ENCODE measurements around the gene GJB2.

Gene GJB2

DNA sequence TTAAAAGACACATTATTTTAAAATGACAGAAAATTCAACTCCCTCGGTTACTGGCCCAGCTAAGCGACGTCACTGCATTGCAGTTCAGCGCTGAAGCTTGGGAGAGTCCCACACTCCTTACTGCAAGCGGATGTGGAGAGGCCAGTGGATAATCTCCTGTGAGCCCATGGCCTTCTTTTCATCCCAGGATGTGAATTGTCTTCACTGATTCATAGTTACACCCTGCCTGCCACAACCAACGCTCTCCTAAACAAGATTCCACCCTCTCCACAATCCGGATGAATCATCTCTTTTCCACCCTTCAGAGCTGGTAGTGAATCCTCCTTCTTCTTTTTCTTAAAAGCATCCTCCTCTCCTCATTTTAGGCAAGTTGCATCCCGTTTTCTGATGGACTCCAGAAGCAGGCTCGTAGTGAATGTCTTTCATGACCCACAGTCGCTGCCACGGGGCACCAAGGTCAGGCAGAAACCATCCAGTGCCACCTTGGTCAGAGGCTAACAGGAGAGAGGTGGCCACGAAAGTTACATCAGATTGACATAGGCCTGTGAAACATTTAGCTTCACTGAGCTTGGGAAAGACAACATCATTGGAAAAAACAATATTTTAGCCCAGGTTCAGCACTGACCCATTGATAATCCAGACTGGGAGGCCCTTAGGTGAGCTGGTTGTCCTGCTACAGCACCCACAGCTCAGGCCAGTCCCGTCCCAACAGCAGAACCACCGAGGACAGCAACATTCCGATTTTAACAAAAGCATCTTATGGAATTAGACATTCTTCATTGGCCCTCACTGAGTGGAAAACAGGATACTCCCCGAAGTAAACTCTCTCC lies 2.0 kb downstream of the GJB2 start (continued):
- no peak for TF ChIP-seq ZNF8 (CRISPR knock-in tag; IDR thresholded peaks at IDR 0.05)
- TF ChIP-seq TOX (CRISPR knock-in tag; IDR thresholded peaks at IDR 0.05; ENCODE audit: borderline replicate concordance), result no peak

DNA sequence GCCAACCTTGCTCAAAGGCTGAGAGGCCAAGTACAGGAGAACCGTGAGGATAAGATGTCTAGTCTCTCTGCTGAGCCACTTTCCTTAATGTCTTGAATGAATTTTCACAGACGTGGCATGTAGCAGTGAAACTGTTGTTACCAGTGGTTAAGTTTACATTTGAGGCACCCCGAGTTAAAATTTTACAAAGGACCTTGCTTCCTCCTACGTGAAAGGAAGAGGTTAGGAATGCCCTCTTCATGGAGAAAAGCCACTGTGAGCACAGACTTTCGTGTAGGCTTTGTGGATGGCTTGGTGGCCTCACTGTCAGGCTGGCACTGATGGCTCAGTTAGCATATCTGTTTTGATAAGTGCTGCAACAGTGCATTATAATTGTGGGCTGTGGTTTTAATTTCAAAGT lies 2.7 kb downstream of the GJB2 start:
- no peak for ATAC-seq
- TF ChIP-seq ZNF70 (CRISPR knock-in tag; IDR thresholded peaks at IDR 0.05) (no peak), SNAI2 (CRISPR knock-in tag; IDR thresholded peaks at IDR 0.05) (no peak), CSDC2 (CRISPR knock-in tag; IDR thresholded peaks at IDR 0.05) (no peak), RARB (CRISPR knock-in tag; IDR thresholded peaks at IDR 0.05) (no peak), GLIS3 (CRISPR knock-in tag; IDR thresholded peaks at IDR 0.05) (no peak), ZNF8 (CRISPR knock-in tag; IDR thresholded peaks at IDR 0.05) (no peak), PPARA (CRISPR knock-in tag; IDR thresholded peaks at IDR 0.05; ENCODE audit: borderline replicate concordance) (no peak), ZFP30 (CRISPR knock-in tag; IDR thresholded peaks at IDR 0.05) (no peak), BACH2 (CRISPR knock-in tag; IDR thresholded peaks at IDR 0.05; ENCODE audit: borderline replicate concordance) (no peak)
- TF ChIP-seq, protein P1, sequence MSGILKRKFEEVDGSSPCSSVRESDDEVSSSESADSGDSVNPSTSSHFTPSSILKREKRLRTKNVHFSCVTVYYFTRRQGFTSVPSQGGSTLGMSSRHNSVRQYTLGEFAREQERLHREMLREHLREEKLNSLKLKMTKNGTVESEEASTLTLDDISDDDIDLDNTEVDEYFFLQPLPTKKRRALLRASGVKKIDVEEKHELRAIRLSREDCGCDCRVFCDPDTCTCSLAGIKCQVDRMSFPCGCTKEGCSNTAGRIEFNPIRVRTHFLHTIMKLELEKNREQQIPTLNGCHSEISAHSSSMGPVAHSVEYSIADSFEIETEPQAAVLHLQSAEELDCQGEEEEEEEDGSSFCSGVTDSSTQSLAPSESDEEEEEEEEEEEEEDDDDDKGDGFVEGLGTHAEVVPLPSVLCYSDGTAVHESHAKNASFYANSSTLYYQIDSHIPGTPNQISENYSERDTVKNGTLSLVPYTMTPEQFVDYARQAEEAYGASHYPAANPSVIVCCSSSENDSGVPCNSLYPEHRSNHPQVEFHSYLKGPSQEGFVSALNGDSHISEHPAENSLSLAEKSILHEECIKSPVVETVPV (CRISPR knock-in tag; IDR thresholded peaks at IDR 0.05), result no peak
- TF ChIP-seq, protein P2, sequence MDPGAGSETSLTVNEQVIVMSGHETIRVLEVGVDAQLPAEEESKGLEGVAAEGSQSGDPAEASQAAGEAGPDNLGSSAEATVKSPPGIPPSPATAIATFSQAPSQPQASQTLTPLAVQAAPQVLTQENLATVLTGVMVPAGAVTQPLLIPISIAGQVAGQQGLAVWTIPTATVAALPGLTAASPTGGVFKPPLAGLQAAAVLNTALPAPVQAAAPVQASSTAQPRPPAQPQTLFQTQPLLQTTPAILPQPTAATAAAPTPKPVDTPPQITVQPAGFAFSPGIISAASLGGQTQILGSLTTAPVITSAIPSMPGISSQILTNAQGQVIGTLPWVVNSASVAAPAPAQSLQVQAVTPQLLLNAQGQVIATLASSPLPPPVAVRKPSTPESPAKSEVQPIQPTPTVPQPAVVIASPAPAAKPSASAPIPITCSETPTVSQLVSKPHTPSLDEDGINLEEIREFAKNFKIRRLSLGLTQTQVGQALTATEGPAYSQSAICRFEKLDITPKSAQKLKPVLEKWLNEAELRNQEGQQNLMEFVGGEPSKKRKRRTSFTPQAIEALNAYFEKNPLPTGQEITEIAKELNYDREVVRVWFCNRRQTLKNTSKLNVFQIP (CRISPR knock-in tag; IDR thresholded peaks at IDR 0.05; ENCODE audit: borderline replicate concordance, low read depth), result no peak
- TF ChIP-seq, protein P3, sequence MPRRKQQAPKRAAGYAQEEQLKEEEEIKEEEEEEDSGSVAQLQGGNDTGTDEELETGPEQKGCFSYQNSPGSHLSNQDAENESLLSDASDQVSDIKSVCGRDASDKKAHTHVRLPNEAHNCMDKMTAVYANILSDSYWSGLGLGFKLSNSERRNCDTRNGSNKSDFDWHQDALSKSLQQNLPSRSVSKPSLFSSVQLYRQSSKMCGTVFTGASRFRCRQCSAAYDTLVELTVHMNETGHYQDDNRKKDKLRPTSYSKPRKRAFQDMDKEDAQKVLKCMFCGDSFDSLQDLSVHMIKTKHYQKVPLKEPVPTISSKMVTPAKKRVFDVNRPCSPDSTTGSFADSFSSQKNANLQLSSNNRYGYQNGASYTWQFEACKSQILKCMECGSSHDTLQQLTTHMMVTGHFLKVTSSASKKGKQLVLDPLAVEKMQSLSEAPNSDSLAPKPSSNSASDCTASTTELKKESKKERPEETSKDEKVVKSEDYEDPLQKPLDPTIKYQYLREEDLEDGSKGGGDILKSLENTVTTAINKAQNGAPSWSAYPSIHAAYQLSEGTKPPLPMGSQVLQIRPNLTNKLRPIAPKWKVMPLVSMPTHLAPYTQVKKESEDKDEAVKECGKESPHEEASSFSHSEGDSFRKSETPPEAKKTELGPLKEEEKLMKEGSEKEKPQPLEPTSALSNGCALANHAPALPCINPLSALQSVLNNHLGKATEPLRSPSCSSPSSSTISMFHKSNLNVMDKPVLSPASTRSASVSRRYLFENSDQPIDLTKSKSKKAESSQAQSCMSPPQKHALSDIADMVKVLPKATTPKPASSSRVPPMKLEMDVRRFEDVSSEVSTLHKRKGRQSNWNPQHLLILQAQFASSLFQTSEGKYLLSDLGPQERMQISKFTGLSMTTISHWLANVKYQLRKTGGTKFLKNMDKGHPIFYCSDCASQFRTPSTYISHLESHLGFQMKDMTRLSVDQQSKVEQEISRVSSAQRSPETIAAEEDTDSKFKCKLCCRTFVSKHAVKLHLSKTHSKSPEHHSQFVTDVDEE (CRISPR knock-in tag; IDR thresholded peaks at IDR 0.05), result no peak

DNA sequence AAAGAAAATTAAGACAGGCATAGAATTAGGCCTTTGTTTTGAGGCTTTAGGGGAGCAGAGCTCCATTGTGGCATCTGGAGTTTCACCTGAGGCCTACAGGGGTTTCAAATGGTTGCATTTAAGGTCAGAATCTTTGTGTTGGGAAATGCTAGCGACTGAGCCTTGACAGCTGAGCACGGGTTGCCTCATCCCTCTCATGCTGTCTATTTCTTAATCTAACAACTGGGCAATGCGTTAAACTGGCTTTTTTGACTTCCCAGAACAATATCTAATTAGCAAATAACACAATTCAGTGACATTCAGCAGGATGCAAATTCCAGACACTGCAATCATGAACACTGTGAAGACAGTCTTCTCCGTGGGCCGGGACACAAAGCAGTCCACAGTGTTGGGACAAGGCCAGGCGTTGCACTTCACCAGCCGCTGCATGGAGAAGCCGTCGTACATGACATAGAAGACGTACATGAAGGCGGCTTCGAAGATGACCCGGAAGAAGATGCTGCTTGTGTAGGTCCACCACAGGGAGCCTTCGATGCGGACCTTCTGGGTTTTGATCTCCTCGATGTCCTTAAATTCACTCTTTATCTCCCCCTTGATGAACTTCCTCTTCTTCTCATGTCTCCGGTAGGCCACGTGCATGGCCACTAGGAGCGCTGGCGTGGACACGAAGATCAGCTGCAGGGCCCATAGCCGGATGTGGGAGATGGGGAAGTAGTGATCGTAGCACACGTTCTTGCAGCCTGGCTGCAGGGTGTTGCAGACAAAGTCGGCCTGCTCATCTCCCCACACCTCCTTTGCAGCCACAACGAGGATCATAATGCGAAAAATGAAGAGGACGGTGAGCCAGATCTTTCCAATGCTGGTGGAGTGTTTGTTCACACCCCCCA lies 3.8 kb downstream of the GJB2 start:
- peak; percentile 26; the same call in 1 of the 3 replicates for ATAC-seq
- TF ChIP-seq ZFP3 (CRISPR knock-in tag; IDR thresholded peaks at IDR 0.05), result no peak
- TF ChIP-seq SNAI2 (CRISPR knock-in tag; IDR thresholded peaks at IDR 0.05), result no peak
- TF ChIP-seq RARB (CRISPR knock-in tag; IDR thresholded peaks at IDR 0.05), result no peak
- TF ChIP-seq, protein P1 (CRISPR knock-in tag; IDR thresholded peaks at IDR 0.05), result no peak
- TF ChIP-seq PPARA (CRISPR knock-in tag; IDR thresholded peaks at IDR 0.05; ENCODE audit: borderline replicate concordance), result no peak

DNA sequence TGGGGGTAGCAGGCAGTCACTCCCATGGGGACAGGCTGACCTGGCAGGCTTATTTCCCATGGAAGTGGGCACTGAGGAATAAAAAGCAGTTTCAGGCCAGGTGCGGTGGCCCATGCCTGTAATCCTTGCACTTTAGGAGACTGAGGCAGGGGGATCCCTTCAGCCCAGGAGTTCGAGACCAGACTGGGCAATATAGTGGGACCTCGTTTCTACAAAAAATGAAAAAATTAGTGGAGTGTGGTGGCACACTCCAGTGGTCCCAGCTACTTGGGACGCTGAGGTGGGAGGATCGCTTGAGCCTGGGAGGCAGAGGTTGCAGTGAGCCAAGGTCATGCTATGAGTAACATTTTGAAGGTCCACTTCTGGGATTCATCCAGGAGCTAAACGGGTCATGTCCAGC lies 6.0 kb downstream of the GJB2 start:
- TF ChIP-seq ZNF70 (CRISPR knock-in tag; IDR thresholded peaks at IDR 0.05) (no peak), CSDC2 (CRISPR knock-in tag; IDR thresholded peaks at IDR 0.05) (no peak), ZFP3 (CRISPR knock-in tag; IDR thresholded peaks at IDR 0.05) (no peak), RARB (CRISPR knock-in tag; IDR thresholded peaks at IDR 0.05) (no peak), PPARA (CRISPR knock-in tag; IDR thresholded peaks at IDR 0.05; ENCODE audit: borderline replicate concordance) (no peak), GLIS3 (CRISPR knock-in tag; IDR thresholded peaks at IDR 0.05) (no peak)
- TF ChIP-seq, protein P4, sequence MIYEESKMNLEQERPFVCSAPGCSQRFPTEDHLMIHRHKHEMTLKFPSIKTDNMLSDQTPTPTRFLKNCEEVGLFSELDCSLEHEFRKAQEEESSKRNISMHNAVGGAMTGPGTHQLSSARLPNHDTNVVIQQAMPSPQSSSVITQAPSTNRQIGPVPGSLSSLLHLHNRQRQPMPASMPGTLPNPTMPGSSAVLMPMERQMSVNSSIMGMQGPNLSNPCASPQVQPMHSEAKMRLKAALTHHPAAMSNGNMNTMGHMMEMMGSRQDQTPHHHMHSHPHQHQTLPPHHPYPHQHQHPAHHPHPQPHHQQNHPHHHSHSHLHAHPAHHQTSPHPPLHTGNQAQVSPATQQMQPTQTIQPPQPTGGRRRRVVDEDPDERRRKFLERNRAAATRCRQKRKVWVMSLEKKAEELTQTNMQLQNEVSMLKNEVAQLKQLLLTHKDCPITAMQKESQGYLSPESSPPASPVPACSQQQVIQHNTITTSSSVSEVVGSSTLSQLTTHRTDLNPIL (CRISPR knock-in tag; IDR thresholded peaks at IDR 0.05; ENCODE audit: low read depth), result no peak
- no peak for ATAC-seq
